GM19395 (cell line): ENCODE results near the gene CD300LD.

Source experiments
- ATAC-seq: cut with Tn5 transposase; IDR thresholded peaks from one replicate; pipeline ENCODE4 v1.9.1; 2021; ENCODE audit warnings: mild to moderate bottlenecking, moderate library complexity; ENCODE audit not compliant: unreplicated experiment

The CD300LD gene

DNA sequence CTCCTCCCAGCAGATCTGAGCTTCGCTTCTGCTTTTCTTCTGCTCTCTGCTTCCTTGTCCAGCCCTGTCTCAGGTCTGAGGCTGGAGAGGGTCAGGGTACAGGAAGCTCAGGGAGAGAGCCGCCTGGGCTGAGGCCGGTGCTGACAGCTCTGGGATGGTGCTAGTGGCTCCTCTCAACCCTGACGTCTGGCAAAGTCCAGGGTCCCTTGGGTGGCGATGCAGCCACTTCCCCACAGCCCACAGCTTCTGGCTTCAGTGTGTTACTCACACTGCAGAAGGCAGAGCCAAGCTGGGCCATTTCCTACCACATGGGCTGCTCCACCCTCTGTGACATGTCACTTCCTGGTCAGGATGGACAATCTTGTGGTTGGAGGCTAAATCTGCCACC, 46.2 kb downstream of the CD300LD start, which contains the start of gene CD300C:
CD300C (minus strand) TSS at position 273 of the 388 bp plus-strand sequence. CDS start 333 bp downstream, outside the sequence.
- no peak for ATAC-seq

DNA sequence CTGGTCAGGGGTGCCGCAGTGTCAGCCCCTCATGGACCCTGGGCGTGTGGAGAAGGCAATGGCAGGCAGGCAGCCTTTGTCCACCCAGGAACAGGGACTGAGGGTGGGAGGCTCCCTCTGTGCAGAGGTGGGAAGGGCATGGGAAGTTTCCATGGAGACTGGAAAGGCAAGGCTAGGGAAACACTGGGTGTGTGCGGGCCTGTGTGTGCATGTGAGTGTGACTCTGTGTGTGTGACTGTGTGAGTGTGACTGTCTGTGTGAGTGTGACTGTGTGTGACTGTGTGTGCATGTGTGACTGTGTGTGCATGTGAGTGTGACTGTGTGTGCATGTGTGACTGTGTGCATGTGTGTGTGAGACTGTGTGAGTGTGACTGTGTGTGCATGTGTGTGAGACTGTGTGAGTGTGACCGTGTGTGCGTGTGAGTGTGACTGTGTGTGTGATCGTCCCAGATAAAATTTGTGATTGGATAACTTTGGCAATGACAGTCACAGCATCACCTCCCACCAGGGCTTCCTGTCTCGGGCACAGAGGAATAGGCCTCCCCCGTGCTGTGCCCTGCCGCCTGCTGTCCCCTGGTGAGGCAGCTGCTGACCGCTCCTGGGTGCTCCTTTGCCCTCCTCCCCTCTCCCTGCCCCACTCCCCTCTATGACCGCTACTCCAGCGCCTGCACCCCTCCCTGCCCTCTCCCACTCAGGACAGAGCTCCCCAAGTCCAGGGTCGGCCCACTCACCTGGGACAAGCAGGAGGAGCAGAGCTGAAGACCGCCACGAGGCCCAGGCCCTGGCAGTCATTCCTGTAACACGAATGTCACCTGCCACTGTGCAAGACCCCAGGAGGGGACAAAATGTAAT, 46.9 kb downstream of the CD300LD start:
- no peak for ATAC-seq

DNA sequence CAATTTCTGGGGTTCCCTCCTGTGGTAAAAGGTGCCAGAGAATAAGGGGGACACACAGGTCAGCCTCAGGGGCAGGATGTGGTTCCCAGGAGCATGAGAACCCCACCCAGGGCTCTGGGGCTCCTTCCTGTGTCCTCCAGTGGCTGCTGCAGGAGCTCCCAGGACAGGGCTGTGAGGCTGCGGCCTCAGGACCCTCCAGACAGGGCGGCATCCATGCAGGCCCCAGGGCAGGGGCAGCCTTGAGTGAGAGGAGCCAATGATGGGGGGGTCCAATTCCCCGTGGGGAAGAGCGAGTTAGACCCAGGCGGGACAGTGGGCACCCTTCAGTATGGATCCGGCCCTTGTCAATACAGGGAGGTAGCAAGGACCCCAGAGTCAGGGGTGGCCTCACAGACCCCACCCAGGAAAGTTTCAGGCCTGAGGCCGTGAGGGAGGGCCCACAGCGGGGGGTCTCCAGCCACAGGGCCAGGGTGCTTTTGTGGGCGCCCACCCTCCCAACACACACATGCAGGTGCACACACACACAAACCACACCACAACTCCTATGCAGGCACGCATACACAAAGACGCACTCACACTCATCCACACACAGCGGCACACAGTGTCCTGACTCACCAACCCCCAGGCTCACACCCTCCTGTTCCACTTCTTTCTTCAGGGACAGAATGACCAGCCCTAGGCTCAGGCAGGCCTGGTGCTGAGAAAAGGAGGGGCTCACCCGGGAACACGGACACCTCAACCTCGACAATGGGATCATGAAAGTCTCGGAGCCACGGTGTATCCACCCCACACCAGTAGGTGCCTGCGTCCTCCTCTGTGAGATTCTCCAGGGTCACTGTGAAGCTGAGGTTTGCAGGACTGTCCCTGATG, 48.0 kb downstream of the CD300LD start:
- ATAC-seq = no peak

DNA sequence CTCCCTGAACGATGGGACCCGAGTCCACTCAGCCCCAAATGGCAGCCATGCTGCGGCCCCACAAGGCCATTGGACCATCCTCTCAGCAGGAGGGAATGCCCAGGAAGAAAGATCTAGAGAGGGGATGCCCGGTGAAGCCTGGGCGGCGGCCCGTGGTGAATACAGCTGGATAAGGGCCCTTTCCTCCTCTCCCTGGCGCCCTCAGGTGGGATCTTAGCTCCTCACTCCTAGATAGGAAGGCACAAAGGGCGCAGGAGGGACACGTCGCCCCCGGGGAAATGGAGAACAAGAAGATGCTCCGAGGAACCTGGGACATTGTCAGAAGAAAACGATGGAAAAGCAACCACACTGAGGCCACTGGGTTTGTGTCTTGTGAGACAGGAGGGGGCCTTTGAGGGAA, 48.7 kb downstream of the CD300LD start:
- no peak for ATAC-seq

DNA sequence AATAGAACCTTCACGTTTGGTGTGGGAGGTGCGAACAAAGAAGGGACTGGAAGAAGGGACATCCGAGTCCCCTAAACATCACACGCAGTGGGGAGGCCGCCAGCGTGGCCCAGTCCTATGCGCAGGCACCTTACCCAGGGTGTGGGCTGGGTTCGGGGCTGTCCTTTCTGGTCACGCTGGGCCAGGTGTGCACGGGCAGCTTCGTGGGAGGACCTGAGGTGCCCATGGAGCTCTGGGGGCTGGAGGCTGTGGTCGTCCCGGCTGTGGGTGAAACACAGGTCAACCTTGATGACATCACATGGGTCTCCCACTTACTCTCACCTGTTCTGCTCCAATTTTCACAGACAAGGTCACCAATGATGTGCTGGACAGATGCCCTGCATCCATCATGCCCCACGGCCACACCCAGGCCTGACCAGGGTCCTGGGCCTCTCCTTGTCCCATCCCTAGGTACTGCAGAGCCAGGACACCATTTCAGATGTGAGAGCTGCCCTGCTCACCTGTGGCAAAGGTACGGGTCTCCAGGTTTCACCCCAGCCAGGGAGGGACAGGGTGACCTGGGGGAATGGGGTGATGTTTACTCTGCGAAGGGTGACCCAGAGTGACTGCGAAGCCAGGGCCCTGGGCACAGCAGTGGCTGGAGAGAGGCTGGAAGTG, 49.2 kb downstream of the CD300LD start:
- ATAC-seq = no peak

DNA sequence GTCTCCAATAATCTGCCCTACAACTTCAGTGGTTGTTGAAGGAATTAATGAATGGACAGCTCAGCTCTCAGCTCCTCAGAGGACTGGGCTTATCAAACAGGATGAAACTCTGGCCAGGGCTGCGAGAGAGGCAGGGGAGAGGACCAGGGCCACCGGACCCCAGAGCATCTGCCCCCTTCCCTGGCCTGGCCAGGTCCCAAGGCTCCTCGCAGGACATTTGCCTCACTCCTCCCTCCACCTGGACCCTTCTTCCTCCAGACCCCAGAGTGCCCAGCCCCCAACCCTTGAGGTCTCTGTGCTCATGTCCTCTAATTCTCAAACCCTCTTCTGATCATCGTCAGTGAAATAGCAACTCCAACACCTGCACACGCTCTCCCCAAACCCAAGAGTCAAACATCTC, 49.9 kb downstream of the CD300LD start:
- no peak for ATAC-seq

DNA sequence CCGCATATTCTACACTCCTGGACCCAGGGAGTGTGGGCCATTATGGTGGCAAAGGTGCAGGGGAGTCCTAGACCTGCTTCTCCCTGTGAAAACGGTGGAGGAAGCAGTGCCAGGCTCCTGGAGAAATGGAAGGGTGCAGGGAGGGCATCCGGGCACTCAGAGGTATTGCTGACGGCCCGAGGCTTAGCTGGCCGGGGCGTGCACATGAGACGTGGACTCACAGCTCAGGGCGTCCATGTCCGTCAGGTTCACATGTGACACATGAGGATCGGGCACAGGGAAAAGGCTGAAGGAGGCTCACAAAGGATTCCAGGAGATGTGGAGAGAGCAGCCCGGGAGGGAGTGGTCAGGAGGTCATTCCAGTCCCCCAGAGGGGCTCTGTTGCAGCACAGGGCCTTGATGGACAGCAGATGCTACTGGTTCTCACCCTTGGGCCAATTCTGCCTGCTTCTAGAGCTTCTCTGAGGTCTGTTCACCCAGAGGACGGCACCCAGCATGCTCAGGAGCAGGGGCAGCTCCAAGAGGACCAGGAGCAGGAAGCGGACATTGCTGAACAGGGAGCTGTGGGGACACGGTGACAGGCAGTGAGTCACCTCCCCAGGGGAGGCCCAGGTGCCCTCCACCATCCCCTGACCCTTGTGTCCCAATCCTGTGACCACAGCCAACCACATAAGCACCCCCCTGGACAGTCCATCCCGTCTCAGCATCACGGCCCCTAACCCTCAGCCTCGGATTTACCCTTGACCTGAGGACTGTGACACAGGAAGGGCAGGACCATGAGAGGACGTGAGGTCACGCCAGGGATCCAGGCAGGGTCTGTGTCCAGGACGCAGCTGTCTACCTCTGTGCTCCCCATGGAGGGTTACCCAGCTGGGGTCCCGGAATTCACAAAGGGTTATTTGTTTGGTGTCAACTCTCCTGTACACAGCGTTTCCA, 50.6 kb downstream of the CD300LD start:
- ATAC-seq = no peak

DNA sequence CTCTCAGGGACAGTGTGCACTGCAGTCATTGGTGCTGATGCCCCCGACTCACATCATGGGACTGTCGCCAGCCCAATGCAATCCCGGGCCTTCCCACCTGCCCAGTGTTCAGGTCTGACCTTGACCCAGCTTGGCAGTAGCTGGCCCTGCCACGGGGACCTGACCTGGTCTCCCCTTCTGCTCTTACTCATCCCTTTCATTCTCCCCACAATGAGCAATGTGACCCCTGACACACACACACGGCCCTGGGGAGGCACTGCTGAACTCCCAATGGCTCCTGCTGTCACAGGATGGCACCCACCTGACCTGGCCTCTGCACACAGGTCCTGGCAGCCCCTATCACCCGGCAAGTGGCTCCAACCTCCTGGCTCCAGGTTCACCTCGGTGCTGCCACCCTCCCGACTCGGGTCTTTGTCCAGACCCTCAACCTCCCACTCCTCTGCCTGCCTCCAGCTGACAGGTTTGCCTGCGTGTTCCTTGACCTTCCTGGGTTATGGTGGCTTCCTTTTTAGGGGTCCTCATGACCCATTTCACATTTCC, 52.7 kb downstream of the CD300LD start:
- no peak for ATAC-seq

DNA sequence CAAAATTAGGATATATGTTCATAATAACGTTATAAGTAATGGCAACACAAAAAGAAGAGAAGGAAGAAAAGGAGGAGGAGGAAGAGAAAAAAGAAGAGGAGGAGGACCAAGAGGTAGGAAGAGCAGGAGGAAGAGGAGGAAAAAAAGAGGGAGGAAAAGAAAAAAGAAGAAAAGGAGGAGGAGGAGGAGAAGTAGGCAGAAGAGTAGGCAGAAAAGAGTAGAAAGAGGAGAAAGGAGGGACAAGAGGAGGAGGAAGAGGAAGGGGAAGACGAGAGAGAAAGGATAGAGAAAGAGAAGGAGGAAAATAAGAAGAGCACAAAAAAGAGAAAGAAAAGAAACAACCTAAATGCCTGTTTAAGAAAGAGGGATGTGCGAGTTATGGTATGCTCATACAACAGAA, 55.2 kb downstream of the CD300LD start:
- ATAC-seq = no peak

DNA sequence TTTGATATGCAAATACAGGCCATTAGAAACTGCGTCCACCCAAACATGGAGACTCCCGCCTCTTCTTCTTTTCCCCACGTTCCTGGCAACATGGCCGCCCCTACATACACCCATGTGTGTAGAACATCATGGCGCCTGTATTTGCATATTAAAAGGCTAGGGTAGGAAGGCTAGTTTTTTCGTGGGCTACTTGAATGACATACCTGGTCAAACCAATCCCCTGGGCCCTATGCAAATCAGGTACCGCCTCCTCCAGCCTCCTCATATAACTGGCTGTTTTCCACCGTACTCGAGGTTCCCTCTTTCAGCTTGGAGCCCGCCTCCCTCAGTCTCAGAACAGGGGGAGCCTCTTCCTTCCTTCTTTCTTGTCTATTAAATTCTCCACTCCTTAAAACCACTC, 60.0 kb downstream of the CD300LD start:
- no peak for ATAC-seq

DNA sequence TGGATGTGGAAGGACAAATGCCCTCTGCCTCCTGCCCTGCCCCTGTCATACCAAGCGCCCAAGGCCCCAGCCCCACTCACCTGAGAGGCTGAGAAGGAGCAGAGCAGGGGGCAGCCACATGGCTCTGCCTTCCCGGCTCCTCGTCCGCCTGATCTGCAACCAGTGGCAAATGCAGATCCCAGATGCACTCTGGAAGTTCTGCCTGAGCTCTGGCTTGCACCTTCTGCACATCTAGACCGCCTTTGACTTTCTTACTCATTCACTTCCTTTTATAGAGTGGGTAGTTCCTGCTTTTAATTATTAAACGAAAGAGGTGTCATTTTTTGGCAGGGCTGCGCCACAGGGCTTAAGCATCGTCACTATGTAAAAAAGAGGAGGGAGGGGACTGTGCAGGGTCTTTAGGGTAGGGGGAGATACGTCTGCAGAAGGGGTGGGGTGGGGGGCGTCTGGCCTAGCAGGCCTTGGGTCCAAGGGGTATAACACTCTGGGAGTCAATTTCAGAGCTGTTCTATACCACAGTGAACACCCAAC, 60.8 kb downstream of the CD300LD start, which contains the start of gene CD300LB:
CD300LB (minus strand) TSS at position 245 of the 531 bp plus-strand sequence; CDS start at position 120, 125 bp downstream.
- no peak for ATAC-seq

DNA sequence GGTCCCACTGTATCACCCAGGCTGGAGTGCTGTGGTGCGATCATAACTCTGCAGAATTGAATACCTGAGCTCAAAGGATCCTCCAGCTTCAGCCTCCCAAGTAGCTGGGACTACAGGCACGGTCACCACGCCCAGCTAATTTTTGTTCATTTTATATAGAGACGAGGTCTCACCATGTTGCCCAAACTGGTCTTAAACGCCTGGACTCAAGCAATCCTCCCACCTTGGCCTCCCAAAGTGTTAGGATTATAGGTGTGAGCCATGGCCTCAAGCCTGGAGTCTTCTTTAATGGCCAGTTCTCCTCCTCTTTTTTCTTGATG, 61.3 kb downstream of the CD300LD start:
- no peak for ATAC-seq
